Measurements from ENCODE around the gene ASB2. TPM values are rescaled to one million over a fixed set of nuclear protein-coding genes. Genes with fewer than 3 reads are reported as not detected.

Gene ASB2
- polyA plus RNA-seq, 1 experiment, result 0.06 TPM

DNA sequence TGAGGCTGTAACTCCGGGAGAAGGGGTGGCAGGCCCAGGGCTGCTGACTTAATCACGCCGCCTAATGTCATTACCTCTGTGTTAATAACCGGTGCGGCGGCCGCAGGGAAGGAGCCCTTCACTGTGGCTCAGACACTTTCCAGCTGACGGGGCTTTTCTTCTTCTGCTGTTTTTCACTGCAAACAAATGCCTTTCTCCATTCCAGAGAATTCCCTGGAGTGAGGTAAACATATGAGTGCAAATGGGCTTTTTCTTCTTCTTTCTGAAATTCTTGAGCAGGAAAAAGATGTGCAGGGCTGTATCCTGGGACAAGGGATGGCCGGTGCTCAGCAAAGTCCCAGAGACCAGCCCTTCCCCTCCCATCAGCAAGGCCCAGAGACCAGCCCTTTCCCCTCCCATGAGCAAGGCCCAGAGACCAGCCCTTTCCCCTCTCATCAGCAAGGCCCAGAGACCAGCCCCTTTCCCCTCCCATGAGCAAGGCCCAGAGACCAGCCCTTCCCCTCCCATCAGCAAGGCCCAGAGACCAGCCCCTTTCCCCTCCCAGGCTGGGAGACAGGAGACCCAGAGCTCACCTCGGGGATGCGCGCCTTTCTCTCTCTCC, 82.6 kb downstream of the ASB2 start:
- no peak for DNase-seq (ENCODE audit: low read depth)
- no peak overlapping the region for H3K4me3 ChIP-seq (ENCODE audit: low read depth, low read length)
- no peaks in the 10 kb centered on the region for H3K27me3 ChIP-seq (ENCODE audit: control insufficient read depth, insufficient read depth, low read length)
- H3K36me3 ChIP-seq (ENCODE audit: control insufficient read depth, insufficient read depth, low read length), result no peaks in the 10 kb centered on the region
- no peak for TF ChIP-seq CTCF (IDR thresholded peaks at IDR 0.05; ENCODE audit: insufficient read depth, low read depth, low read length)
- CTCF ChIA-PET, result interaction anchor here (0.7 to 2.8 kb wide), 6 partner anchors 9 to 686 kb away, joined by 3 to 16 read pairs (median 3); partner anchors contain the start of gene UBR7
- POLR2A ChIA-PET, result no interaction called here

DNA sequence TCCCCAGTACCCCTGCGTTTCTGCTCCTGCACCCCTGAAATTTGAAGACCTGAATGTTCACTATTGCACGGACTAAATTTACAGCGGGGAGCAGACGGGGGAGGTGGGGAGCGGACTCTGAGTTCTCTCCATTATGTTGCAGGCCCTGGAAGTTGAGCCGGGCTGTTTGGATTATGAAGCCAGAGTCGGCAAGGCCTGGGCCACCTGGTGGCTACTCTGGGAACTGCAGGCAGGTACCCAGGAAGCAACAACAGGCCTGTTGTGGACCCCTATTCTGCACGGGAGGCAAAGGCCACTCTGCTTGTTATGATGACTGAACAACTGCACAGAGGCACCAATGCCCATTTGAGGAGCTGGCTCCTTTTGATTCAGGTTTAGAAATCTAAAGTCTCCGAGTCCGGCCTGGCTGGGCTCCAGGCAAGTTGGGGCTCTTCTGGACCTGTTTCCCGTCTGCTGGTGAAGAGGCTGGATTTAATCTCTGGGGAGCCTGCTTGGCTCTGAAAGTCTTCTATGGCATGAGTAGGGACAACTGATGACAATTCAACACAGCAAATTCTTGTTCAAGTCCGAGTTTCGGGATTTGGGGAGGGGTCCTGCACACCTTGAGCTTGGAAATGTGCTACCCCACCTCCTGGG, 83.3 kb downstream of the ASB2 start:
- Histone ChIP-seq H3K4me3 (ENCODE audit: low read depth, low read length) (no peak overlapping the region), H3K36me3 (ENCODE audit: control insufficient read depth, insufficient read depth, low read length) (no peaks in the 10 kb centered on the region), H3K27me3 (ENCODE audit: control insufficient read depth, insufficient read depth, low read length) (no peaks in the 10 kb centered on the region)
- POLR2A ChIA-PET, result no interaction called here
- DNase-seq (ENCODE audit: low read depth), result no peak
- CTCF ChIA-PET, result interaction anchor here (0.8 to 2.8 kb wide), 6 partner anchors 10 to 249 kb away, joined by 3 to 16 read pairs (median 3); no protein-coding TSS in a partner anchor
- peak; percentile 99 for TF ChIP-seq CTCF (IDR thresholded peaks at IDR 0.05; ENCODE audit: insufficient read depth, low read depth, low read length)

DNA sequence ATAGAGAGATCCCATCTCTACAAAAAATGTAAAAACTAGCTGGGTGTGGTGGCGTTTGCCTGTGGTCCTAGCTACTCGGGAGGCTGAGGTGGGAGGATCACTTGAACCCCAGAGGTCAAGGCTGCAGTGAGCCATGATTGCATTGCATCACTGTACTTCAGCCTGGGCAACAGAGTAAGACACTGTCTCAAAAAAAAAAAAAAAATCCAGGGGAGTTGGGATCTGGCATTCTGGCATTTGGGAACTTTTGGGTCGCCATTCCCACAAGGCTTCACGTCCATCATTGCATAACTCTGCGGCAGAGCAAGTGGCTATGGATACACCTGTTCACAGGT, 83.9 kb downstream of the ASB2 start:
- CTCF ChIA-PET, result interaction anchor here (0.6 to 2.8 kb wide), 6 partner anchors 18 to 334 kb away, joined by 3 to 16 read pairs (median 3); no protein-coding TSS in a partner anchor
- Histone ChIP-seq H3K36me3 (ENCODE audit: control insufficient read depth, insufficient read depth, low read length) (no peaks in the 10 kb centered on the region), H3K27me3 (ENCODE audit: control insufficient read depth, insufficient read depth, low read length) (no peaks in the 10 kb centered on the region), H3K4me3 (ENCODE audit: low read depth, low read length) (no peak overlapping the region)
- no peak for DNase-seq (ENCODE audit: low read depth)
- POLR2A ChIA-PET, result no interaction called here
- no peak for TF ChIP-seq CTCF (IDR thresholded peaks at IDR 0.05; ENCODE audit: insufficient read depth, low read depth, low read length)

DNA sequence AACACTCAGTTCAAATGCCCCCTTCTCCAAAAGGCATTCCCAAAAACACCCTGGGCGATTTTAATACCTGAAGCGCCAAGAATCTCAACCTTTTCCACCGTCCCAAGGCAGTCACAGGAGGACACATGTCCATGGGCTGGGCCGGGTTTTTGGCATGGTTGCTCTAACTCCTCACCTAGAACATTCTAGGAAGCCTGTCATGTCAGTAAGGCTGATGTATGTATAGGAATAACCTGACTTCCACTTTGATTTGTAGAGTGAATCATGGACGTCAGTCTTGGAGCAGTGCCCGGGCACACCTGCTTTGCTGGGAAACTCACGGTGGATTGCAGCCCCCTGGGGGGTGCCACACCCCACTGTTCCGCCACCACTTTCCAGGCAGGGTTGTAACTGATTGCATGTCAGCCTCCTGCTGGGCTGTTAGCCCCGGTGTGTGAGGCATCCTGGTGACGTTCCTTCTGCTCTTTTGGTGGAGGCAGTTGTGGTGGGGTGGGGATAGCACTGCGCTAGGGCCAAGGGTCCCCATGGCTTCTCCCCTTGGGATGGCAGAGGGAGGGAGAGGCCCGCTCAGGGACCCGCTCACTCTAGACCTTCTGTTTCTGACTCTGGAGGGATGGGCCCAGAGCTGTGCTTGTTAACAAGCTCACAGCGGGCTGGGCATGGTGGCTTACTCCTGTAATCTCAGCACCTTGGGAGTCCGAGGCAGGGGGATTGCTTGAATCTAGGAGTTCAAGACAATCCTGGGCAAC, 84.4 kb downstream of the ASB2 start:
- TF ChIP-seq CTCF (IDR thresholded peaks at IDR 0.05; ENCODE audit: insufficient read depth, low read depth, low read length), result no peak
- ChIA-PET CTCF (interaction anchor here (0.6 to 2.8 kb wide), 7 partner anchors 17 to 684 kb away, joined by 3 to 16 read pairs (median 3); no protein-coding TSS in a partner anchor), POLR2A (no interaction called here)
- Histone ChIP-seq H3K36me3 (ENCODE audit: control insufficient read depth, insufficient read depth, low read length) (no peaks in the 10 kb centered on the region), H3K27me3 (ENCODE audit: control insufficient read depth, insufficient read depth, low read length) (no peaks in the 10 kb centered on the region), H3K4me3 (ENCODE audit: low read depth, low read length) (no peak overlapping the region)
- DNase-seq (ENCODE audit: low read depth), result no peak
